Measurements from ENCODE around the gene RERE.

- TF ChIP-seq, protein P1, sequence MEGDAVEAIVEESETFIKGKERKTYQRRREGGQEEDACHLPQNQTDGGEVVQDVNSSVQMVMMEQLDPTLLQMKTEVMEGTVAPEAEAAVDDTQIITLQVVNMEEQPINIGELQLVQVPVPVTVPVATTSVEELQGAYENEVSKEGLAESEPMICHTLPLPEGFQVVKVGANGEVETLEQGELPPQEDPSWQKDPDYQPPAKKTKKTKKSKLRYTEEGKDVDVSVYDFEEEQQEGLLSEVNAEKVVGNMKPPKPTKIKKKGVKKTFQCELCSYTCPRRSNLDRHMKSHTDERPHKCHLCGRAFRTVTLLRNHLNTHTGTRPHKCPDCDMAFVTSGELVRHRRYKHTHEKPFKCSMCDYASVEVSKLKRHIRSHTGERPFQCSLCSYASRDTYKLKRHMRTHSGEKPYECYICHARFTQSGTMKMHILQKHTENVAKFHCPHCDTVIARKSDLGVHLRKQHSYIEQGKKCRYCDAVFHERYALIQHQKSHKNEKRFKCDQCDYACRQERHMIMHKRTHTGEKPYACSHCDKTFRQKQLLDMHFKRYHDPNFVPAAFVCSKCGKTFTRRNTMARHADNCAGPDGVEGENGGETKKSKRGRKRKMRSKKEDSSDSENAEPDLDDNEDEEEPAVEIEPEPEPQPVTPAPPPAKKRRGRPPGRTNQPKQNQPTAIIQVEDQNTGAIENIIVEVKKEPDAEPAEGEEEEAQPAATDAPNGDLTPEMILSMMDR (IDR thresholded peaks at IDR 0.05): no peak
- no peak for TF ChIP-seq POLR2A (IDR thresholded peaks at IDR 0.05)
These were observed 153.5 kb downstream of the RERE start for GRCh38 chr1:8663915-8664329.

Data from uterus (tissue), 2 donors.